ENCODE data around the gene GRID1. TPM values are rescaled to one million over a fixed set of nuclear protein-coding genes. Genes with fewer than 3 reads are reported as not detected.

The GRID1 gene
- total and polyA plus RNA-seq, 9 of the 15 experiments (the other 6 are each of a cell fraction or from before 2014, with no cell fraction given), result 0.01 to 7.2 (median 1.2) TPM

DNA sequence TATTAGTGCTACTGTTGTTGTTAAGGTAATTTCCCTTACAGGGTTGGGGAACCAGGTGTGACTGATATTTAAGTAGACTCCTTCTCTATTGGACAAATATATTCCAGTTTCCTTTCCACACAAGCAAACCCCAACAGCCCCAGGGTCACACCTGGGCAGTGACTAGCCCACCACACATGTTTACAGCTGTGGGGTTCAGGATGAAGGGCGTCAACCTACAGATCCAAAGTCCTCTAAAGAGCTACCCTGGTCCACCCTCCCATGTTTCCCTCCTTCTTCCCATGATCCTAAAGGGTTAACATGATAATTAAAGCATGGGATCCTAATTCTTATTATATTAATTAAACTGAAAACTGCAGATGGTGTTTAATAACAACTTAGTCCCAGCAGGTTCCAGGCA is 701.5 kb downstream of the GRID1 start (continued):
- TF ChIP-seq NCOA2 (IDR thresholded peaks at IDR 0.05; ENCODE audit: partially characterized antibody in 2 of 2) (no peak), KDM5B (IDR thresholded peaks at IDR 0.05; ENCODE audit: insufficient replicate concordance, low read depth, low read length) (no peak), SMARCE1 (IDR thresholded peaks at IDR 0.05) (no peak)

DNA sequence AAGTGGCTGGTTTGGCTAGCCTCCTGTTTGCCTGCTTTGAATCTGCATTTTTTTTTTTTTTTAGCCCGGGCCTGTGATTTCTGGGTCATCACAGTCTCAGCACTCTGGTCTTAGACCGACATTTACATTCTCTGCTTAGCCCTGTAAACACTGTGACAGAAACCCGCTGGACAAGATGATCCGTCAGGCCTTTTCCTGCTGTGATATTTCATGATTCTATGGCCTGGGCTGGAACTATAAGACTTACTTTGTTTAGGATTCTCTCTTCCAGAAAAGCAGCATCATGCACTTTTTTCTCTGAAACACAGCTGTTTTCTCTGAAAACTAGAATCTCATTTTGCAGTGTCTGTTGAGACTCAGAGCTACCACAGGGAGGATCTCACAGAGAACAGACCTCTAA is 705.5 kb downstream of the GRID1 start:
- Histone ChIP-seq H3K36me3 (ENCODE audit: control insufficient read depth, insufficient read depth, low read length) (no peaks in the 10 kb centered on the region), H3K4me1 (replicated peaks in 1 of 2; ENCODE audit: control insufficient read depth in 2 of 2, insufficient read depth in 2 of 2, low read length in 2 of 2) (no peaks in the 10 kb centered on the region), H4K20me1 (replicated peaks; ENCODE audit: control insufficient read depth, insufficient read depth, low read length) (no peaks in the 10 kb centered on the region; the same call in 1 of the 2 replicates), H3K4me2 (ENCODE audit: insufficient read depth, low read length) (no peak overlapping the region), H3K9me1 (ENCODE audit: control insufficient read depth, insufficient read depth, low read length) (no peaks in the 10 kb centered on the region), H2AFZ (ENCODE audit: low read depth, low read length) (no peak overlapping the region), H3K27ac (ENCODE audit: extremely low read depth, low read depth, low read length) (no peak overlapping the region), H3K9me3 (replicated peaks; ENCODE audit: control insufficient read depth, insufficient read depth, low read depth, low read length) (no peaks in the 10 kb centered on the region), H3K27me3 (ENCODE audit: control insufficient read depth in 2 of 2, insufficient read depth in 2 of 2, low read length in 2 of 2) (no peaks in the 10 kb centered on the region), H3K9ac (ENCODE audit: insufficient read depth in 1 of 2, low read depth in 2 of 2, low read length in 2 of 2) (no peak overlapping the region), H3K4me3 (no peak overlapping the region), H3K79me2 (ENCODE audit: control insufficient read depth, insufficient read depth, low read length) (no peaks in the 10 kb centered on the region)
- no TSS peak for BruUV-seq (replicated peaks)
- ChIA-PET POLR2A (interaction anchor here (0.6 to 1.0 kb wide), 2 partner anchors 10 to 16 kb away, joined by 3 to 4 read pairs; no protein-coding TSS in a partner anchor), CTCF (ENCODE audit: low intra/inter-chr PET ratio) (no interaction called here)
- WGBS (ENCODE audit: insufficient coverage, low coverage, missing lambda C conversion rate), result 4% methylated on average over 4 of the region's 4 CpGs
- DNase-seq (ENCODE audit: extremely low read depth in 1 of 4, low spot score in 3 of 4), result no peak
- in situ Hi-C loops (cut with MboI), result no loop called here
- no peak for FAIRE-seq
- no peak for ATAC-seq
- intact Hi-C loops (cut with micrococcal nuclease), result no loop called here
- TF ChIP-seq, protein P1, sequence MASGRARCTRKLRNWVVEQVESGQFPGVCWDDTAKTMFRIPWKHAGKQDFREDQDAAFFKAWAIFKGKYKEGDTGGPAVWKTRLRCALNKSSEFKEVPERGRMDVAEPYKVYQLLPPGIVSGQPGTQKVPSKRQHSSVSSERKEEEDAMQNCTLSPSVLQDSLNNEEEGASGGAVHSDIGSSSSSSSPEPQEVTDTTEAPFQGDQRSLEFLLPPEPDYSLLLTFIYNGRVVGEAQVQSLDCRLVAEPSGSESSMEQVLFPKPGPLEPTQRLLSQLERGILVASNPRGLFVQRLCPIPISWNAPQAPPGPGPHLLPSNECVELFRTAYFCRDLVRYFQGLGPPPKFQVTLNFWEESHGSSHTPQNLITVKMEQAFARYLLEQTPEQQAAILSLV (tag; IDR thresholded peaks at IDR 0.05), result no peak
- TF ChIP-seq CREB3 (tag; conservative IDR thresholded peaks at IDR 0.05; ENCODE audit: low read depth) (no peak), ZNF696 (CRISPR knock-in tag; conservative IDR thresholded peaks at IDR 0.05) (no peak), ZNF436 (CRISPR knock-in tag; IDR thresholded peaks at IDR 0.05) (no peak), ZBTB2 (IDR thresholded peaks at IDR 0.05) (no peak), GABPA (tag; conservative IDR thresholded peaks at IDR 0.05; ENCODE audit: low read depth) (no peak), NFATC3 (IDR thresholded peaks at IDR 0.05) (no peak), ARID1B (IDR thresholded peaks at IDR 0.05) (no peak), EWSR1 (IDR thresholded peaks at IDR 0.05; ENCODE audit: borderline replicate concordance, low read depth, partially characterized antibody) (no peak), CREM (IDR thresholded peaks at IDR 0.05; ENCODE audit: low read depth) (no peak), ZNF12 (CRISPR knock-in tag; IDR thresholded peaks at IDR 0.05) (no peak), SRSF7 (optimal IDR thresholded peaks at IDR 0.05; ENCODE audit: low read depth, low read length) (no peak), ZNF830 (CRISPR knock-in tag; IDR thresholded peaks at IDR 0.05) (no peak)
- TF ChIP-seq, protein P2, sequence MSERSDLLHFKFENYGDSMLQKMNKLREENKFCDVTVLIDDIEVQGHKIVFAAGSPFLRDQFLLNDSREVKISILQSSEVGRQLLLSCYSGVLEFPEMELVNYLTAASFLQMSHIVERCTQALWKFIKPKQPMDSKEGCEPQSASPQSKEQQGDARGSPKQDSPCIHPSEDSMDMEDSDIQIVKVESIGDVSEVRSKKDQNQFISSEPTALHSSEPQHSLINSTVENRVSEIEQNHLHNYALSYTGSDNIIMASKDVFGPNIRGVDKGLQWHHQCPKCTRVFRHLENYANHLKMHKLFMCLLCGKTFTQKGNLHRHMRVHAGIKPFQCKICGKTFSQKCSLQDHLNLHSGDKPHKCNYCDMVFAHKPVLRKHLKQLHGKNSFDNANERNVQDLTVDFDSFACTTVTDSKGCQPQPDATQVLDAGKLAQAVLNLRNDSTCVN (CRISPR knock-in tag; IDR thresholded peaks at IDR 0.05), result no peak
